Renal cortex interstitium (tissue), 11 donors: ENCODE results near the gene IER5. TPM values are rescaled to one million over a fixed set of nuclear protein-coding genes. Genes with fewer than 3 reads are reported as not detected.
A peak's percentile ranks its signal among the peaks of the same experiment; 100 is the strongest.

Source experiments
- DNase-seq, 11 donors: peaks; one replicate each; pipeline ENCODE4 v3.0.0-alpha.2; 2013; ENCODE audit warnings: low read depth in 9 of 11, low spot score in 4 of 11; ENCODE audit errors: extremely low read depth in 1 of 11
- polyA plus RNA-seq, 3 donors: library from polyadenylated mRNA; unstranded; fragments of 120-200 nt; gene quantifications; one replicate each; pipeline ENCODE4 v1.2.1, GENCODE V29; 2013; ENCODE audit not compliant: insufficient read length in 3 of 3

Gene IER5
- polyA plus RNA-seq, 3 donors = 5.7 to 7.4 (median 5.8) TPM

- no peak for DNase-seq
Measured at GRCh38 chr1:181090641-181091126, 2.2 kb downstream of the IER5 start.

GRCh38 chr1:181091309-181092040, 3.0 kb downstream of the IER5 start:
- no peak for DNase-seq

GRCh38 chr1:181092056-181092455, 3.6 kb downstream of the IER5 start:
- DNase-seq = no peak

GRCh38 chr1:181092883-181093458, 4.5 kb downstream of the IER5 start:
- no peak for DNase-seq

- no peak for DNase-seq
Measured at GRCh38 chr1:181094416-181095212, 6.1 kb downstream of the IER5 start.

GRCh38 chr1:181095260-181095659, 6.8 kb downstream of the IER5 start:
- no peak for DNase-seq

- no peak for DNase-seq
Measured at GRCh38 chr1:181095763-181096184, 7.3 kb downstream of the IER5 start.

GRCh38 chr1:181097242-181097641, 8.7 kb downstream of the IER5 start:
- no peak for DNase-seq

GRCh38 chr1:181099152-181100014, 10.9 kb downstream of the IER5 start:
- DNase-seq = no peak

GRCh38 chr1:181100015-181100905, 11.8 kb downstream of the IER5 start:
- DNase-seq = no peak

- no peak for DNase-seq
Measured at GRCh38 chr1:181100934-181101333, 12.4 kb downstream of the IER5 start.

- no peak for DNase-seq
Measured at GRCh38 chr1:181101581-181102226, 13.2 kb downstream of the IER5 start.

GRCh38 chr1:181102841-181103240, 14.3 kb downstream of the IER5 start:
- DNase-seq = no peak

- no peak for DNase-seq
Measured at GRCh38 chr1:181103399-181103798, 14.9 kb downstream of the IER5 start.

- no peak for DNase-seq
Measured at GRCh38 chr1:181104042-181104789, 15.7 kb downstream of the IER5 start.

GRCh38 chr1:181104790-181105133, 16.3 kb downstream of the IER5 start:
- DNase-seq = peak in 1 of 11 donors; percentile 59
